Stimulated activated CD4-positive, alpha-beta T cell treated with anti-CD3 and anti-CD28 coated beads, Interleukin-15, amount 100 ng/mL, for 24 hours (primary cell): Measurements from ENCODE around the gene COX7B2.
A peak's percentile ranks its signal among the peaks of the same experiment; 100 is the strongest.

Source experiments
- DNase-seq: peaks from one replicate; pipeline ENCODE4 v3.0.0-alpha.2; 2020

COX7B2 gene, protein sequence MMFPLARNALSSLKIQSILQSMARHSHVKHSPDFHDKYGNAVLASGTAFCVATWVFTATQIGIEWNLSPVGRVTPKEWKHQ

DNA sequence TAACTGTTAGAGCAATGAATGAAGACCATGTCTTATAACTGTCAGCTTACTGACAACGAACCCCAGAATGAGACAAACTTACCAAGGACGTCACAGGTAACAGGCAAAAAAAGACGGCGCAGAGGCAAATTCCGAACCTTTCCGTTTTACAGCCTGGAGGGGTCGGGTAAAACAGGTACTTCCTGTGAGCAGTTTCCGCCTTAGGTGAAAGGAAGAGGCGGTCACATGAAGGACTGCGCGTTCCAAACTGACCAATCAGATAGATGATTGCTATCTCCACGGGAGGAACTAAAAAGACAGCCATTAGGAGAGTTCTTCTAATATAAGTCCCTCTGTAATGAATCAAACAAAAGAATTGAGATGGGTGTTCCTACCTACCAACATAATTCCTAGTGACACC is at the start of gene COX7B2:
Gene COX7B2 (minus strand): TSS at position 168 of the 400 bp plus-strand sequence. CDS start 174,053 bp downstream, outside the sequence.
- DNase-seq, result no peak

DNA sequence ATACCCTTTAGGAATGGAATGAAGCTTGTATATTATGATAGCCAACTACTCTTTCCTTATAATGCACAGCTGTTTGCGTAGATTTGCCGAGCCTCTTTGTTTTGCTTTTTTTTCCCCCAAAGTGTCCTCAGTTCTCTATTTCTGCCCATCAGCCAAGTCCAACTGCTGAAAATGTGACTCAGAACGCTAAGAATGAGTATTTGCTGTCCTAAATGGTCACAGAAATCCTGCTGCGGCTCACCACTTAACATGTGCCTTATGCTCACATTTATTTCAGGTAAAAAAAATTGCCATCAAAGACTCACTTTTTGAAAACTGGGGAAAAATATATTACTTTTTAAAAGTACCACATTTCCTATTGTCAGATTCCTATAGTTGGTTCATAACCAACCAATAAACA is 47.4 kb upstream of the COX7B2 start:
- DNase-seq, result no peak

DNA sequence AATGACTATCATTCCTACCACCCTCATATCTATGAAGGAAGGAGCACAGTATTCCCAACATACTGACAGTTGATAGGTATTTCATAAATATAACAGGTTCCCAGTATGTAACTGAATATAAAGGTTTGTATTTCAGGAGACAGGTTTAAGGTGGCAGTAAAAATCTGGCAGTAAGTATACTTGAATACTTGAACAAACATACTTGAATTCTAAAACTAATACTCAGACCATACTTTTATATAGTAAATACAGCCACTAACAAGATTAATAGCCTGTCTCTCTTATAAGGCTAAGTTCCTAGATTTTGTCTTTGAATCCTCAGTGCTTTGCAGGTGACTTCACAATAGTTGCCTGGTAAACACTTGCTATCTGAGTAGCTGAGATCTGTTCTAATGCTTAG is 46.6 kb upstream of the COX7B2 start:
- DNase-seq, result no peak

DNA sequence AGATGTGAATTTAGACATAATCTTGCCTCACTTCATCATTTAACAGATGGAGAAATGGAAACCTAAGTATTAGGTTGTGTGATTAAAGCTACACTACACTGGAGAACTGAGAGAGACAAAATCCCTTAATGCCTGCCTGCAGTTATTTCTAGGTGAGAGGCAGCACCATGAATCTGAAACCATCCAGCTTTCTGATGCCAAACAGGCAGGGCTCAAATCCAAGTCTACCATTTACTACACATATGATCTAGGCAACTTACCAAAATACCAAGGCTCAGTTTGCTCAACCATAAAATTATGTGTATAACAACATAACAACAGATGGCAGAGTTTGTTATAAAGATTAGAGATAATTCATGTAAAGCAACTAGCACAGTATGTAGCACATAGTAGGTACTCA is 45.6 kb upstream of the COX7B2 start:
- no peak for DNase-seq

DNA sequence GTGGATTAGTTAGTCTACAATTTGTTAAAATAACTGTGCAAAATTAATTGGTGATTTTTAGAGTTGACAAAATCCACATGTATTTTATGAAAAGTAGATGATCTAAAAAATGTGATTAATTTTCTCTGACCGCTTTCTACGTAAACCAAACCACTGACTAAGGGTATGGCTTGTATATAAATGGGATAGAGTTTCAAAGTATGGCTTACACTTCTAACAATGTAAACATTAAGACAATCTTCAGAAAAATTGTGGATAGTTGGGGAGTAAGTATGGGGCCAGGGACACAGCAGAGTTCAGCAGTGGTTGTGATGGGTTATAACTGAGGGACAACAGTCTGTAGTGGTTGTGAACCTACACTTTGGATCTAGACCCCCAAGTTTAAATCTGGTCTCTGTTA is 44.5 kb upstream of the COX7B2 start:
- DNase-seq, result no peak

DNA sequence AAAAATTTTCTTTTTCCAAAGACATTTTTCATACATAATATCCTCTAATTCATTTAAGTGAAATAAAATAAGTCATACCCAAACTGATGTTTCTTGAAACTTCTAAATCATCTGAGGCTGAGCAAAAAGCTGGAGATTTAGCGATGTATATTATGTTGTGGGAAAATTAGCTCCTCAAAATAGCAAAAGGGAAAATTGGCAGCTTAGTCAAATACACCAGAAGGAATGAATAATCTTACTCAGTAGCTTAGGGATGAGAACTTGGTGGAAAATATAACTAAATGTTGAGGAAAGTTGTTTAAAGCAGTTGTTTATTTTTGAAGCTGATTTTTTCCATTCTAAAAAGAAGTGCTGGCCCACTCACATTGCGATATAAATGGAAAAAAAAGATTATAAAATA is 43.4 kb upstream of the COX7B2 start:
- no peak for DNase-seq

DNA sequence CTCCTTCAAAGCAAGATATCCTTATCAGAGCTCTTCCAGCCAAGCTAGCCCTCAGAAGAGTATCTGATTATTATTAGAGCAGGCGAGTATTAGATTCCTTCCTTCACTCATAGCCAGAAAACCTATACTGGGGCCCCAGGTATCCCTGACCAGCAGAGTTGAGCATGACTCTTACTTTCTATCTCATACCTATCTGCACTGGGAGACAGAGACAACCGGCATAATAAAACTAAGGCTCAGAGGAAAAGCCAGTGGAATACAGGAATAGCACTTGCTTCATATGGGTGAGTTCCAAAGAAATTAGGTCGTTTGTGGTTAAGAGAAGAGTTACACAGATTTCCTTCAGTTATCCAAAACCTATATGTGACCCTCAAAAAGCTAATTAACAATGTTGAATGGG is 41.8 kb upstream of the COX7B2 start:
- DNase-seq, result no peak

DNA sequence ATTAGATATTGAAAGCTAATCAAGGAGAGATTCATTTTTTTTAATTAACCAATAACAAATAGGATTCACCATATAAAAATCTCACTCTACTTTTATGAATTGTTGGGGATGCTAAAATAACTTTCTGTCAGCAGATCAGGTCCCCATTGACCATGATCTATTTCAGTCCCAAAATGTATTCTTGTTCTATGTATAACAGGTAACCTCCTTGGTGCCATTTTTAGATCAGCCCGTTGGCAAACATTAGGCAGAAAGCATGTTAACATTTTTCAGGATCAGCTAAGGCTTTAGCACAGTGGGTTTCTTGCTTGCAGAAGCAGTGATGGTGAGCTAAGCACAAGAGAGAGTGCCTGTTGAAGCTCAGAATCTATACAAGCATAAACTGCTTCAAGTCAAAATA is 40.8 kb upstream of the COX7B2 start:
- no peak for DNase-seq

DNA sequence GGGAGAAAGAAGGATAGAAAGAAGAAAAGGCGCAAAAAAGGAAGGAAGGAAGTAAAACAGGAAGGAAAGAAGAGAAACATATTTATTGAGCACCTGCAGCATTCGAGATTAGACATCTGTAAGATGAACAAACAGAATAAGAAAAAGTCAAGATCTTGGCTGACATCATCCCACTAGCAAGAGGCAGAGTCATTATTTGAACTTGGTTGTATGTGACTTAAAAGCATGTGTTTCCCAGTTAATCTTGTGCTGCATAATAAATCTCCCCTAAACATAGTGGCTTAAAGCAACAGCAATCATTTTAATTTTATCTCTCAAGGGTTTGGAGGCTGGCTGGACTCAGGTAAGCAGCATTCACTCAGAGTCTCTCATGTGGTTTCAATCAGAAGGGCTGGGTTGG is 38.5 kb upstream of the COX7B2 start:
- no peak for DNase-seq

DNA sequence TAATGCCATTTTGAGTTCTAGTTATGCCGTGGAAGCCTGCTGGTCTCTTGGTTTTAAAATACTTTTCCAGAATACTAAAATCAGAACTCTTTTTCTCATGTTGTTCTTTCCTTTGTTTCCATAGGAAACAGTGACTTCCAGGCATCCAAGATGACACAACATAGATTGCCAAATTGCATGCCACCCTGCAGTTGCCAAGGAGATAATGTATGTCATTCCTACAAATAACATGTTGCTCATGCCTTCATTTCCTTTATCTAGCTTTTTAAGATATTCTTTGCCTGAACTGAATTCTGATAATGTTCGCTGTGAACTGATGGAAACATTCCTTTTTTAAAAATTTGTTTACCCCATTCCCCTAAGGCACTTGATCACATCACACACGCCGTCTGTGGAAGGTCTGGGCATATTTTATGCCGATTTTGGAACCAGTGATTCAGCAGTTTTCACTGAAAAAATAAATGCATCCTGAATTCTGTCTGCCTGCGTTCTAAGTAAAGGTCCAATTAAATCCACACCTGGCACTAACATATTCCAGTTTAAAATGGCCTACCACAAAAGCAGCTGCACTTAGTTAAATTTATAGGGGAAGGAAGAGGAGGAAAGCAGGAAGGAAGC is 38.0 kb upstream of the COX7B2 start:
- no peak for DNase-seq

DNA sequence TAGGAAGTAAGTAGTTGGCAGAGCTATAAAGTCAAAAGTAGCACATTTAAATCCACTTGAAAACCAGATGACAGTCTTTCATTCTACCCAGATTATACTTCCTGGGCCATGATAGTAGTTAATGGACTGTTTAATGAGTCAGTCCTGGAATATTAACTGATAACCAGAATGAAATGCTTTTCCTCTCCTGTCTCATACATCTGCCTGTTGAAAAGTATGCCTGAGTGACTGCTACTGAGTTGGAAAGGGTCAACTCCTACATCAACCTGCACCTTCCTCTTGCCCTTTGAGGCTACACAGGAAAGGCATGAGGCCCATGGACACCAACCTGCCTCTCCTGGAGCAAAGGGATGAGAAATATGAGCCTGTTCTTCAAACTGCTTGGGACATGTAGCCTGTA is 36.0 kb upstream of the COX7B2 start:
- DNase-seq, result no peak

DNA sequence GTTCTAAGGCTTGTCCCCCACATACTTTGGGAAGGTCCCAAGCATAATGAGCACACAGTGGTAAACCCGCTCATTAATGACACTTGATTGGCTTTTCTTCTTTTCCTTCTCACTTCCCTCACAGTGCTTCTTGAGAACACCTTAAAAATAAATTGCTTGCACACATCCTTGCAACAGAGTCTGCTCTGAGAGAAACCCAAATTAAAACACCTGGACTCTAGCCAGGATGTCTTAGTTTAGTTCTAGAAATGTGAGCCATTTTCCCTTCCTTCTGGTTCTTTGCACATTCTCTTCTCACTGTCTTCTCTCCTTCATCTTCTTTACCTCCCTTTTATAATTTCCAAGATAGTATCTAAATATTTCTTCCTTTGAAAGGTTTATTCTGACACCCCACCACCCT is 35.3 kb upstream of the COX7B2 start:
- DNase-seq, result no peak

DNA sequence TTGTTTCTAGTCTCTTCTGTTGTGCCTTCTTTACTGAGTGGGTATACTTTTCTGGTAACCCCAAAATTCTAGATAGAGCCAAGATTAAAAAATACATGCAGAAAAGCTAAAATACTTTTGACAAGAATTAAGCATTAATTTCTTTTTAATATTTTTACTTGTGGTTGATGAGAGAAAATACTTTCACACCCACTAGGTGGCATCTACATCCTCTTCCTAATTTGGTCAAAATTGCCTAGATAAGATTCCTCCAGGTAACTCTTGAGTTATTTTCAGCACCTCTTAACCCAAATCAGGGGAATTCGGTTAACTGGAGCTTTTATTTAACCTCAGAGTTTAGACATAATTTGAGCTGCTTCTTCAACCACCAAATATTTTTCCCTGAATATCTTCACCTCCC is 28.4 kb upstream of the COX7B2 start:
- no peak for DNase-seq

DNA sequence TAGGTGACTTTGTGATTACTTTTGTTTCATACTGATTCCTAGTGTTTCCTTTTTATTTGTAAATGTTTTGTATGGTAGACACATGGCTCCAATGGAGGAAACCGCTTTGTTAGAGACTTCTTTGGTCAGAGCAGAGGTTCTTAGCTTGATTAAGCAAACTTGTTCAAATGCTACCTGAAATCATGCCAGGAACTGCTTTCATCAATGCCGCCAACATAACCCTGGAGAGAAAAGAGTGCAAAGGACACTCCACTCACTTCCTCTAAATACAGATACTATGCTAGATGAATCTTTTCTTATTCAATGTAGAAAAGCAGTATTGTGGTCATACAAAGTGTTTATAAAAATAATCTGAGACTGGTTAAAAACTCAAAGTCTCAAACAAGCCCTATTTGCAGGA is 25.7 kb upstream of the COX7B2 start:
- no peak for DNase-seq

DNA sequence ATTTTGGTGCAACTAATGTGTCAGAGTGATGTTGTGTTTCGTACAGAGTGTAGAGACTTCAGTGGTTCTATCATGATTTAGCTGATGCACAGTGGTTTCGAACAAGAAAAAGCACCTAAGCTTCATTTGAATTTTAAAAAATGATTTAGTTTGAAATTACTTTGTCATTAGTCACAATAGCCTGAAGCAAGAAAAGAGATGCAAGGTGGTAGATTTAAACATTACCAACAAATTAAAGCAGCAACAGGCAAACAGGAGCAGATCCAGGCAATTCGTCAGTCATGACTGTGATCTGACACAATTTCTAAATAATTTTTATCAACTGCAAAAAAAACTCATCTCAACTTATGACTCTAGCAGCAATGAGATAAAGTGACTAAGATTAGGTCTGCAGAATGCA is 24.6 kb upstream of the COX7B2 start:
- DNase-seq, result no peak

DNA sequence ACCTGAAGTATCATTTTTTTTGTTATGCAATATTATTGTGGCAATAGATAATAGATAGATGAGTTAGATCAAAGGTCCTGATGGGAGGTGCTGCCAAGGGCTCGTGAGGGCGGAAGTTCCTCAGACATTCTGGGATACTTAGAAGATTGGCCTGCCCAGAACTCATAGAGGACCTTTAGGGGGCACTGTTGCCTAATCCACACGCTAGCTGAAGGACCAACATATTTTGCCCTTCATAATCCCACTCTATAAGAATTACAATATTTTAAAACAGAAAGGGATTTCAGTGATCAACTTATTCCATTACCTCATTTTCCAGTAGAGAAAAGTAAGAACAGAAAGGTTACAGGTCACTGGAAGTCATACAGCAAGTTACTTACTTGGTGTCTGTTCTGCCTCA is 22.9 kb upstream of the COX7B2 start:
- peak; percentile 9 for DNase-seq

DNA sequence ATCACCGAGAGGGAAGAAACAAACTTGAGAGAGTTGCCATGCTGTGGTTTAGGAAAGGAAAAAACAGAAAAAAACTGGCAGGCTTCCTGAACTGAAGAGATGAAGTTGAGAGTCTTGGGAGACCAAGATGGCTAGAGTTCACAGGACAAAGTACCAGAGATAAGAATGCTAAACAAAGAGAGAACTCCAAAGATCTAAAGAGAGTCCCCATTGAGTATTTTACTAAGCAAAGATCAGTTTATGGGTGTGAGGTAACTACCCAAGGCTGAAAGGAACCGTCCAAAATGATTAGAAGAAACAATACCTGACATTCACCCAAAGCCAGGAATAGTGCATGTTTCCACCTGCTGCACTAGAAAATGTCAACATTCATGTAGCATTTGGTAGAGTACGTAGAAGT is 21.8 kb upstream of the COX7B2 start:
- no peak for DNase-seq

DNA sequence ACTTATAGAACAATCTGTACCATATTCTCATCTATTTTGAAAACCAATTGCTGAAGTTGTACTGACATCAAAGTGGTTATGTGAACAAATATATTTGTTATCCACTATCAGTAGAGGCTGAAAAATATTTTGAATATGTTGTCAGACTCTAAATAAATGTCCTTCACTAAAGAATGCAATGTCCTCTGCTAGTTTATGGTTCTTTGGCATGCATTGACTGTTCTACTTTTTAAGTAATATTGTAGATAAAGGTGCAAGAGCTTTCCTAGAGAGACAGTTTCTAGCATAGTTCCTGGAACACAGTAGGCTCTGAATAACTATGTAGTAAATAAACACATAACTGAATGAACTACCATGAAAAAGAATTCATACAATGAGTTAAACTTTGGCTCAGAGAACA is 18.2 kb upstream of the COX7B2 start:
- DNase-seq, result no peak

DNA sequence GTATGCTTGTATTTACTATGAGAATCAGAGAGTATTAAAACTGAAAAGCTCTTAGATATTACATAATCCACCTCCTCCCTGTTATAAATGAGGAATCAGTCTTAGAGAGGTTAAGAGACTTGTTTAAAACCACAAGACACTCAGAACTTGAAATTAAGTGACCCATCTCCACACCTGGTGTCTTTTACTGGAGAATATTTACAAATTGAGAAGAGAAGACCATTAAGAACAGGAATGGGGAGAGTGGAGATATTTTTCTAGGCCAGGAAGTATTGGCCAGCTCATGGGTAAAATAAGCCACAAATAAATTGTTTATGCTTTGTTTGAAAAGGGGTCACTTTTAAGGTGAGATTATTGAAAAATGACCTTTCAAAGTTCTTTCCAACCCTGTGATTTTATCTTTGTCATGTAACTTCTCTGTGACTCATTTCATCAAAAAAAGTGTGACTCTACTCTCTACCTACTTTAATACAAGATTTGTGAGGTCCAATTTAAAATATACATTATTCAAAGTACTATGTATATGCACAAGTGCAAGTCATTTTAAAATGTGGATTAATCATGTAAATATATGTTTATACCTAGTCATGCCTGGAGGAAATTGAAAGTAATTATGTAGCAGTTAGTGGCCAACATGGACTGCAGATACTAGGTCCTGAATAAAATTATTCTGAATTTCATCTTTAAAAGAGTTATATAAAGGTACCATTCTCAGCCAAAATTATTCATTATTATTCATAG is 15.9 kb upstream of the COX7B2 start:
- DNase-seq, result no peak

DNA sequence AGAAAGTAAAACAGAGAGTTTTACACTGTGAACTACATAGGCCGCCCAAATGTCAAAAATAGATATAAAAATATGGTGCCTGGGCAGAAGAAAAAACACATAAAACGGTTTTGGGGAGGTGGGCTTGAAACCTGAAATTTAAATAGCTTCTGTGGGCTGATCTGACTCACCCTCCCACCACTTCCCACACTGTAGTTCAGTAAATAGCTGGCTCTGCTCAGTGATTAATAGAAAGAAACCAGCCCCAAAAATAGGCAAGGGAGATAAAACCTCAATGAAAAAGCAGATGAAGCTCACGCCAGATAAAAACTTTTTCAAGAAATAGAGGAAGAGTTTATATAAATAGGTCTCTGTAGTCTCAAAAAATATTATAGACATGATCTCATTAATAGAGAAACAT is 13.2 kb upstream of the COX7B2 start:
- DNase-seq, result no peak

DNA sequence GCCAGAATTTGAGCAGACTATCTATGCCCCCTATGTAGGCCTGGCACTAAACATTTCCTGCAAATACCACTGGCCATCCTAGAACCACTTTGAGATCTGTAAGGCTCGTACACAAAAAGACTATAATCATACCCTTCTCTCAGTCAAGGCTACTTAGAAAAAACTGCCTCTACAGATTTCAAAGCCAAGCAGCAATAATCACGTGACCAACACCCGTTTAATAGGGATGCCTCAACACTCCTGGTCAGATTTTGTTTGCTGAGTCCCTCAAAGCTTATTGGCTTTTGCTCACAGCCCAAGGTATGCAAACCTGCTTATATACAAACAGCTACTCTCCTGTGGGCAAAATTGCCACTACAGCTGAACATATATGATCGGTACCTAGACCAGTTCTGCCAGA is 897 bp downstream of the COX7B2 start:
- no peak for DNase-seq

DNA sequence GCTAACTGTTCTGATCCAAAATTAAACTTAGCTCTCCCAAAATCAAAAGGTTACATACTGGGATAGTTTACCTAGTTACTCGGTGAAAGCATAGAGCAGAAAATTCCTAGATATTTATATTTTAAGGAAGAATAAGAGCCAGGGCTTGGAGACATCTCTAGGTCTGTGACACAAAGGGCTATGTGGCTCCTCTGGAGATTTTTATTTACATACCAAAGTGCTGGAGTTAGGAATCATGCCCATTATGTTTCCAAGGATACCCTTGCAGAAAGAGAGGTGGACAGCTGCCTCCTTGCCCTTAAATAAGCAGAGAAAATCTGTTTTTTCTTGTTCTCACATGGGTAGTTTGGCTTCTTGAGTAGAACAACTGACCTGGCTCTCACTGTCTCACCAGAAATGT is 9.0 kb downstream of the COX7B2 start:
- no peak for DNase-seq

DNA sequence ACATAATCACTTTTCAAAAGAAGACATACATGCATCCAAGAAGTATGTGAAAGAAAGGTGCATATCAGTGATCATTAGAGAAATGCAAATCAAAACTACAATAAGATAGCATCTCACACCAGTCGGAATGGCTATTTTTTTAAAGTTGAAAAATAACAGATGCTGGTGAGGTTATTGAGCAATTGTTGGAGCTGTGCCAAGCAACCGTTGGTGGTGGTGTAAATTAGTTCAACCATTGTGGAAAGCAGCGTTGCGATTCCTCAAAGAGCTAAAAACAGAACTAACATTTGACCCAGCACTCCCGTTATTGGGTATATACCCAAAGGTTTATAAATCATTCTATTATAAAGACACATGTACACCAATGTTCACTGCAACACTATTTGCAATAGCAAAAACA is 14.2 kb downstream of the COX7B2 start:
- DNase-seq, result no peak

DNA sequence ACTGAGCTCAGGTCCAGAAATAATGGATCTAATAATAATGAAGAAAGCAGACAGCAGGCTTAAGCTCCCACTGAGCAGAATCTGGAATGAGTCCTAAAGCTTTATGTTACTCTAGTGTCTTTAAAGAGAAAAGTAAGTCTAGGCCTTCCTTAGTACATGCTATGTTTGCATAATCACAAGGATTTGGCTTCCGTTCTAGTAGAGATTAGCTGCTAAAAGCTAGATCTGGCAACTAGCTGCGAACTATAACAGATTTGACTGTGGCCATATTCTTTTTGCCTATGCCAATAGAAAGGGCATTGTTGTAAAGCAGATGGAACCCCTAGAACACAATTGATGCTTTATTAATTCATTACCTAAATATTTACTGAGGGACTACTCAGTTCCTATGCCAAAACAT is 19.0 kb downstream of the COX7B2 start:
- no peak for DNase-seq

DNA sequence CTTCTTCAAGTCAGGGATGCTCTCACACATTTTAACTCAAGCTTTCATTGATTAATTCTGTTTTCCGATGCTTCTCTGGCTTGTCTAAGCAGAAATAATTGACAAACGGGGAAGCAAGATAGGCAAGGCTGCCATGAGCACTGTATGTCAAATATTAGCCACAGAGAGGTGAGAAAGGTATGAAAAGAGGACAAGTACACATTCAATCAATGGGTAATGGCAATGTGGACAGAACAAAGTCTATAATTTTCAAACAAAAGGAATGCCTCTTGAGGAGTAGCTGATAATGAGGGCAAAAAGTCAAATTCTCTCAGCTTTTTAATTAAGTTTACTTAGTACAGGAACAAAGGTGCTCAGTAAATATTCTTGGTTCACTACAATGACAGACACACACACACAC is 19.6 kb downstream of the COX7B2 start:
- DNase-seq, result no peak
